Measurements from ENCODE around the gene CST5. TPM values are rescaled to one million over a fixed set of nuclear protein-coding genes. Genes with fewer than 3 reads are reported as not detected.

CST5 gene
- polyA plus RNA-seq, 1 donor (not counting 4 experiments of a cell fraction or from before 2014, with no cell fraction given) = not detected

GRCh38 chr20:23884771-23885162 is 5.2 kb upstream of the CST5 start:
- FAIRE-seq (no peak), DNase-seq (ENCODE audit: low read depth, low spot score) (no peak)
- Histone ChIP-seq H3K27me3 (ENCODE audit: control insufficient read depth, extremely low read depth, insufficient read depth, low read length) (no peaks in the 10 kb centered on the region), H3K4me2 (ENCODE audit: control insufficient read depth, extremely low read depth, insufficient read depth, low read depth, low read length) (no peak overlapping the region), H3K9me3 (ENCODE audit: control insufficient read depth, low read depth, low read length) (no peaks in the 10 kb centered on the region), H4K20me1 (ENCODE audit: control insufficient read depth, extremely low read depth, insufficient read depth, low read length) (no peaks in the 10 kb centered on the region), H2AFZ (ENCODE audit: control insufficient read depth, low read length) (no peak overlapping the region), H3K9me1 (ENCODE audit: control insufficient read depth, extremely low read depth, insufficient read depth, low read length) (no peaks in the 10 kb centered on the region), H3K4me3 (ENCODE audit: control insufficient read depth in 2 of 3, extremely low read depth in 1 of 3, insufficient read depth in 2 of 3, low read depth in 1 of 3, low read length in 3 of 3) (no peak overlapping the region), H3K27ac (ENCODE audit: control insufficient read depth, insufficient read depth, low read length) (no peak overlapping the region), H3K36me3 (ENCODE audit: control insufficient read depth in 2 of 2, extremely low read depth in 1 of 2, insufficient read depth in 2 of 2, low read length in 2 of 2) (no peaks in the 10 kb centered on the region), H3K9ac (ENCODE audit: control insufficient read depth, extremely low read depth, insufficient read depth, low read length) (no peak overlapping the region), H3K79me2 (ENCODE audit: control insufficient read depth, insufficient read depth, low read length) (no peaks in the 10 kb centered on the region), H3K4me1 (ENCODE audit: control insufficient read depth, extremely low read depth, insufficient read depth, low read length) (peaks cover 8% of the 10 kb centered on the region)
- no peak for TF ChIP-seq CTCF (optimal IDR thresholded peaks at IDR 0.05 in 1 of 3, IDR thresholded peaks at IDR 0.05 in 1 of 3, conservative IDR thresholded peaks at IDR 0.05 in 1 of 3; ENCODE audit: extremely low read depth in 1 of 3, insufficient read depth in 2 of 3, low read length in 3 of 3)
- TF ChIP-seq EZH2 (IDR thresholded peaks at IDR 0.05; ENCODE audit: low read length) = no peak
- dilution Hi-C loops (cut with MboI; ENCODE audit: extremely low pct_ligation_motif_present, low sequenced_read_pairs) = no loop called here

GRCh38 chr20:23884136-23884770 is 4.7 kb upstream of the CST5 start:
- Histone ChIP-seq H4K20me1 (ENCODE audit: control insufficient read depth, extremely low read depth, insufficient read depth, low read length) (no peaks in the 10 kb centered on the region), H3K9me3 (ENCODE audit: control insufficient read depth, low read depth, low read length) (no peaks in the 10 kb centered on the region), H2AFZ (ENCODE audit: control insufficient read depth, low read length) (no peak overlapping the region), H3K4me1 (ENCODE audit: control insufficient read depth, extremely low read depth, insufficient read depth, low read length) (peaks cover 8% of the 10 kb centered on the region), H3K79me2 (ENCODE audit: control insufficient read depth, insufficient read depth, low read length) (no peaks in the 10 kb centered on the region), H3K9me1 (ENCODE audit: control insufficient read depth, extremely low read depth, insufficient read depth, low read length) (no peaks in the 10 kb centered on the region), H3K4me2 (ENCODE audit: control insufficient read depth, extremely low read depth, insufficient read depth, low read depth, low read length) (no peak overlapping the region), H3K4me3 (ENCODE audit: control insufficient read depth in 2 of 3, extremely low read depth in 1 of 3, insufficient read depth in 2 of 3, low read depth in 1 of 3, low read length in 3 of 3) (no peak overlapping the region), H3K36me3 (ENCODE audit: control insufficient read depth in 2 of 2, extremely low read depth in 1 of 2, insufficient read depth in 2 of 2, low read length in 2 of 2) (no peaks in the 10 kb centered on the region), H3K27me3 (ENCODE audit: control insufficient read depth, extremely low read depth, insufficient read depth, low read length) (no peaks in the 10 kb centered on the region), H3K27ac (ENCODE audit: control insufficient read depth, insufficient read depth, low read length) (no peak overlapping the region), H3K9ac (ENCODE audit: control insufficient read depth, extremely low read depth, insufficient read depth, low read length) (no peak overlapping the region)
- dilution Hi-C loops (cut with MboI; ENCODE audit: extremely low pct_ligation_motif_present, low sequenced_read_pairs) = no loop called here
- FAIRE-seq (no peak), DNase-seq (ENCODE audit: low read depth, low spot score) (no peak)
- no peak for TF ChIP-seq CTCF (optimal IDR thresholded peaks at IDR 0.05 in 1 of 3, IDR thresholded peaks at IDR 0.05 in 1 of 3, conservative IDR thresholded peaks at IDR 0.05 in 1 of 3; ENCODE audit: extremely low read depth in 1 of 3, insufficient read depth in 2 of 3, low read length in 3 of 3)
- no peak for TF ChIP-seq EZH2 (IDR thresholded peaks at IDR 0.05; ENCODE audit: low read length)

Data from keratinocyte (primary cell).